HG02943 (cell line): ENCODE measurements around the gene CASP8.
"Not testable (repeated sequence)": the region's sequence is repeated elsewhere in the genome, so short reads cannot be mapped to it uniquely, and the experiment has no call there.

ENCODE experiments used
- ATAC-seq: cut with Tn5 transposase; IDR thresholded peaks from one replicate; pipeline ENCODE4 v1.9.1; 2021; ENCODE audit warnings: mild to moderate bottlenecking, low read depth, moderate library complexity; ENCODE audit not compliant: unreplicated experiment

Gene CASP8

GRCh38 chr2:201266629-201267028 lies 6.3 kb downstream of the CASP8 start:
- no peak for ATAC-seq

GRCh38 chr2:201267278-201268030 lies 7.1 kb downstream of the CASP8 start:
- no peak for ATAC-seq

GRCh38 chr2:201269764-201270163 lies 9.4 kb downstream of the CASP8 start:
- ATAC-seq = no peak

GRCh38 chr2:201270293-201271001 lies 10.1 kb downstream of the CASP8 start:
- ATAC-seq = no peak

GRCh38 chr2:201271917-201272316 lies 11.6 kb downstream of the CASP8 start:
- no peak for ATAC-seq

- ATAC-seq = no peak
Measured at GRCh38 chr2:201273330-201273983, 13.1 kb downstream of the CASP8 start.

GRCh38 chr2:201275069-201275468 lies 14.7 kb downstream of the CASP8 start:
- no peak for ATAC-seq

- ATAC-seq = no peak
Measured at GRCh38 chr2:201275990-201276389, 15.7 kb downstream of the CASP8 start.

GRCh38 chr2:201276511-201276910 lies 16.2 kb downstream of the CASP8 start:
- no peak for ATAC-seq

- ATAC-seq = no peak
Measured at GRCh38 chr2:201279079-201279478, 18.7 kb downstream of the CASP8 start.

GRCh38 chr2:201280191-201281040 lies 20.1 kb downstream of the CASP8 start:
- ATAC-seq = no peak

GRCh38 chr2:201285499-201285898 lies 25.2 kb downstream of the CASP8 start:
- ATAC-seq = no peak

GRCh38 chr2:201290457-201291148 lies 30.3 kb downstream of the CASP8 start:
- ATAC-seq = not testable (repeated sequence)

- ATAC-seq = no peak
Measured at GRCh38 chr2:201298462-201299052, 38.2 kb downstream of the CASP8 start.

GRCh38 chr2:201299929-201300328 lies 39.6 kb downstream of the CASP8 start:
- ATAC-seq = not testable (repeated sequence)

- ATAC-seq = no peak
Measured at GRCh38 chr2:201307876-201308275, 47.5 kb downstream of the CASP8 start.

- no peak for ATAC-seq
Measured at GRCh38 chr2:201308914-201309313, 48.6 kb downstream of the CASP8 start.

- no peak for ATAC-seq
Measured at GRCh38 chr2:201313362-201313761, 53.0 kb downstream of the CASP8 start.

- ATAC-seq = no peak
Measured at GRCh38 chr2:201319511-201319910, 59.2 kb downstream of the CASP8 start.

GRCh38 chr2:201320257-201320656 lies 59.9 kb downstream of the CASP8 start:
- ATAC-seq = no peak
